D721Med (cell line): ENCODE data around the gene ELP1.

Experiments
- DNase-seq: peaks from one replicate; pipeline ENCODE4 v3.0.0; 2011; ENCODE audit warnings: low spot score; ENCODE audit not compliant: insufficient read length
- FAIRE-seq: peaks from 2 replicates; lab custom pipeline; 2011; peaks lifted over from hg19 to GRCh38; lab: Jason Lieb, UNC
- CTCF ChIP-seq: IDR thresholded peaks from 2 replicates; pipeline ENCODE4 v1.5.1; 2012; ENCODE audit warnings: mild to moderate bottlenecking, control low read depth; ENCODE audit not compliant: insufficient read depth; ENCODE audit errors: missing control alignments

ELP1 gene

GRCh38 chr9:108859459-108860114, 74.3 kb downstream of the ELP1 start:
- TF ChIP-seq CTCF = no peak
- DNase-seq (no peak), FAIRE-seq (no peak)

GRCh38 chr9:108857572-108857971, 76.4 kb downstream of the ELP1 start:
- DNase-seq (no peak), FAIRE-seq (no peak)
- TF ChIP-seq CTCF = no peak

DNA sequence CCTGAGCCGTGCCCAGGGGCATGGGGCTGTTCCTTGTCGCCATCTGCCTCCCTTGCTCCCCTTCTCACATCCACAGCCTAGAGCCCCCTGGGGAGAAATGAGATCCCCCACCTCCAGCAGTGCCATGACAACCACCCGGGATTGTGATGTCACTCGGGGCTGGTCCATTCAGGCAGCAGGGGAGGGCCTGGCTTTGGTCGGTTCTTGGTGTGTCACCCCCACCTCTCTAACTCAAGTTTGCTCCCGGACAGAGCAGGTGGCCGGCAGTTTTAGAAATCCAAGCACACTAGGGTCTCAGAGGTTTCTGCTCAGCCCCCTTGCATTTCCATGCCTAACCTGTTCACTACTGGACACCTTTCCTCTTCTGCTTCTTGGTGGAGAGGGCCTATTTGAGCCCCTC, 78.0 kb downstream of the ELP1 start, which contains the start of gene ACTL7B:
Gene ACTL7B (minus strand): TSS at position 99 of the 400 bp plus-strand sequence. CDS start 56 bp downstream, at position 43.
- no peak for FAIRE-seq
- no peak for TF ChIP-seq CTCF

DNA sequence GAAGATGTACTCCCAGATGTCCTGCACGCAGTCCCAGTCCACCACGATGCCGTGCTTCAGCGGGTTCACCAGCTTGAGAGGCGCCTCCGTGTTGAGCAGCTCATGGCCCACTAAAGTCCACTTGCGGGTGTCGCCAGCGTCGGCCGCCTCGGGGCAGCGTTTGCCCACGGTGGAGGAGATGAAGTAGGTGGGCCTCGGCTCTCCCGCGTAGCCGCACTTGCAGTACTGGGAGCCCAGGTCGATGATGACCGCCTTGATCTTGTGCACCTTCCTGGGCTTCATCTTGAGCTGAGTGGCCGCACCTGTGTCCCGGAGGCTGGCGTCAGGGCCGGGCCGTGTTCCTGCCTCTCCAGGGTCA, 78.4 kb downstream of the ELP1 start:
- DNase-seq (no peak), FAIRE-seq (no peak)
- no peak for TF ChIP-seq CTCF

More for the DNA sequence above, 78.0 kb downstream of the ELP1 start, which contains the start of gene ACTL7B:
- DNase-seq = no peak

DNA sequence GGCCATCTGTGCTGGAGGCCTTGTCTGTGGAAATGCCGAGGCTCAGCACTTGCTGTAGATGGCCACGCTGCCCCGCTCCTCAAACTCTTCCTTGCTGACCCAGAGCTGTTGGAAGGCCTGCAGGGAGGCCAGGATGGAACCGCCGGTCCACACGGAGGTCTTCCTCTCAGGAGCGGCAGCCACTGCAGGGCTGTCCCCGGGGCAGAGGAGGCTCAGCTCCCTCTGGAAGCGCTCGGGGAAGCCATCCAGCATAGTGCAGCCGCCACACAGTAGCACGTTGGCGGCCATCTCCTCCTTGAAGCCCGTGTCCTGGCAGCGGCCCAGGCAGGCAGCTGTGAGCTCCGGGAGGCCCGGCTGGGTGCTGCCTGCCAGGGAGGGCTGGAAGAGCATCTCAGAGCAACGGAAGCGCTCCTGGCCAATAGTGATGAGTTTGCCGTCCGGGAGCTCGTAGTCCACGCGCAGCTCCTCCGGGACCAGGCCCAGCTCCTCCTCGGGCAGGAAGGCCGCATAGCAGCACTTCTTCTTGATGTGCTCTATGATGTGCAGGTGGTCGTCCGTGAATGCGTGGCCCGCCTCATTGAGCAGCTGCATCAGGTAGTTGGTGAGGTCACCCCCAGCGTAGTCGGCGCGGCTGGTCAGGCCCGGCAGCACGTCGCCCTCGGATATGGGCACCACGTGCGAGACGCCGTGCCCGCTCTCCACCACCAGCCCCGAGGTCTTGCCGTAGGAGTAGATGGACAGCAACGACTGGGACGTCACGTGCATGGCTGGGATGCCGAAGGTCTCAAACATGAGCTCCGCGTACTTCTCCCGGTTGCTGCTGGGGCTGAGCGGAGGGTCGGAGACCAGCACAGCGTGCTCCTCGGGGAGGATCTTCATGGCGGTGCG, 79.0 kb downstream of the ELP1 start:
- no peak for FAIRE-seq
- DNase-seq = no peak
- TF ChIP-seq CTCF = no peak

DNA sequence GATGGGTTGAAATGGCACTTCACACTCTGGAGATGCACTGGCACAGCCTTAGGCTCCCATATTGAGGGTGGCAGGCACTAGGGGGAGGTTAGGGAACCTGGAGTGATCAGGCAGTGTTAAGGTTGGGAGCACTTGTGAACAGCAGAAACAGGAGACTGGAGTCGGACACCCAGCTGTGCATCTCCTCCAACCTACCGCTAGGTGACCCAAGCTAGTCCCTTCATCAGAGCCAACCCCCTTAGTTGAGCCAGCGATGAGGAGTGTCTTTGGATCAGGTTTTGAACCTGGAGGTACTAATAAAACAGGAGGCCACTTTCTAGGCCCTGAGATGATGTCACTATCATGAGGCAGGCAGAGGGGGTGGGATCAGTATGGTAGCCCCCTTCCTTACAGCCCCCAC, 79.8 kb downstream of the ELP1 start:
- FAIRE-seq = no peak
- no peak for DNase-seq
- TF ChIP-seq CTCF = no peak
